Epithelial cell of esophagus (primary cell): ENCODE measurements around the gene PNLDC1.
"Not testable (repeated sequence)": the region's sequence is repeated elsewhere in the genome, so short reads cannot be mapped to it uniquely, and the experiment has no call there.

Source experiments
- DNase-seq: peaks from one replicate; pipeline ENCODE4 v3.0.0; 2010; ENCODE audit warnings: low read depth
- H3K4me3 ChIP-seq: 2 replicates; pipeline ENCODE4 v1.5.1; 2011; ENCODE audit warnings: mild to moderate bottlenecking, low read length, control low read depth
- TF ChIP-seq, protein P1 (sequence below): IDR thresholded peaks from 2 replicates; pipeline ENCODE4 v1.5.1; 2011; ENCODE audit warnings: low read depth, mild to moderate bottlenecking, low read length, control low read depth, inconsistent platforms; ENCODE audit not compliant: insufficient read depth; ENCODE audit errors: missing control alignments

The PNLDC1 gene

DNA sequence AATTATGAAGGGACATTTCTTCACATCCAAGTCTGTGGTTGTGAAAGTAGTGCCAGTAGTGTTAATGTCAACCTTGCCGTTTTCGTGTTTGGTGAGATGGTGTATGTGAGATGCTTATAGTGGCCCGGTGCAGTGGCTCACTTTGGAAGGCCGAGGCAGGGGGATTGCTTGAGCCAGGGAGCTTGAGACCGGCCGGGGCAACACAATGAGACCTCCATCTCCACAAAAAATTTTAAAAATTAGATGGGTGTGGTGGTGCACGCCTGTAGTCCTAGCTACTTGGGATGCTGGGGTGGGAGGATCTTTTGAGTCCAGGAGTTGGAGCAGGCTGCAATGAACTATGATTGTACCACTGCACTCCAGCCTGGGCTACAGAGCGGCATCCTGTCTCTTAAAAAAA, 37.4 kb downstream of the PNLDC1 start:
- no peak for DNase-seq
- TF ChIP-seq, protein P1, sequence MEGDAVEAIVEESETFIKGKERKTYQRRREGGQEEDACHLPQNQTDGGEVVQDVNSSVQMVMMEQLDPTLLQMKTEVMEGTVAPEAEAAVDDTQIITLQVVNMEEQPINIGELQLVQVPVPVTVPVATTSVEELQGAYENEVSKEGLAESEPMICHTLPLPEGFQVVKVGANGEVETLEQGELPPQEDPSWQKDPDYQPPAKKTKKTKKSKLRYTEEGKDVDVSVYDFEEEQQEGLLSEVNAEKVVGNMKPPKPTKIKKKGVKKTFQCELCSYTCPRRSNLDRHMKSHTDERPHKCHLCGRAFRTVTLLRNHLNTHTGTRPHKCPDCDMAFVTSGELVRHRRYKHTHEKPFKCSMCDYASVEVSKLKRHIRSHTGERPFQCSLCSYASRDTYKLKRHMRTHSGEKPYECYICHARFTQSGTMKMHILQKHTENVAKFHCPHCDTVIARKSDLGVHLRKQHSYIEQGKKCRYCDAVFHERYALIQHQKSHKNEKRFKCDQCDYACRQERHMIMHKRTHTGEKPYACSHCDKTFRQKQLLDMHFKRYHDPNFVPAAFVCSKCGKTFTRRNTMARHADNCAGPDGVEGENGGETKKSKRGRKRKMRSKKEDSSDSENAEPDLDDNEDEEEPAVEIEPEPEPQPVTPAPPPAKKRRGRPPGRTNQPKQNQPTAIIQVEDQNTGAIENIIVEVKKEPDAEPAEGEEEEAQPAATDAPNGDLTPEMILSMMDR: no peak
- H3K4me3 ChIP-seq: no peak overlapping the region

DNA sequence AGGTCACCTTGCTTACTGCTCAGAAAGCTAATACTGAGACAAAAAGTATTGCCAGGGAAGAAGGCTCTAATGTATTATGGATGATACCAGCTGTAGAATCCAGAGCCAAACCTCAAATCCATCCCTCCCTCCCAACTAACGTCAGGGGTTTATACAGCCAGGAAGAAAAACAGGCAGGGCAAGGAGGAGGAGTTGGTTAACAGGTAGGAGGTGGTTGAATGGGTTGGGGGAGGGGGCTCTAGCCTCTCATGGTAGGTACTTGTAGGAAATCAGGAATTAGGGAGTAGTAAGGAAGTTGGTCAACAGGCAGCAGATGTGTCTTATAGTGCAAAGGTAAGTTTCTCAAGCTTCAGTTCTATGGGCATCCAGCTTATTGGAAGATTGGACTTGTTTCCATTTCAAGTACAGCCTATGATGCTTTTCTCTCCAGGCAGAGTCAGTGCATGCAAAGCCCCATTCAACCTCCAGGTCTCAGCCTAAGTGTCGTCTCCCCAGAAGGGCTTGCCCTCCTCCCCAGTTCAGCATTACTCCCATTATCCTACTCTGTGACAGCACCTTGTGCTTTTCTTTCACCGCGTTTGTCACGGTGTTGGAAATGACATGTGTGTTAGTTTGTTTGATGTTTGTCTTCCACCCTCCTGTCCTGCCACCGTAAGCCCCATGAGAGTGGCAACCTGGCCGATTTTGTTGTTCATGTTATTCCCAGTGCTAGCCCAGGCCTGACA, 38.1 kb downstream of the PNLDC1 start:
- no peak overlapping the region for H3K4me3 ChIP-seq
- TF ChIP-seq, protein P1: no peak
- DNase-seq: no peak

DNA sequence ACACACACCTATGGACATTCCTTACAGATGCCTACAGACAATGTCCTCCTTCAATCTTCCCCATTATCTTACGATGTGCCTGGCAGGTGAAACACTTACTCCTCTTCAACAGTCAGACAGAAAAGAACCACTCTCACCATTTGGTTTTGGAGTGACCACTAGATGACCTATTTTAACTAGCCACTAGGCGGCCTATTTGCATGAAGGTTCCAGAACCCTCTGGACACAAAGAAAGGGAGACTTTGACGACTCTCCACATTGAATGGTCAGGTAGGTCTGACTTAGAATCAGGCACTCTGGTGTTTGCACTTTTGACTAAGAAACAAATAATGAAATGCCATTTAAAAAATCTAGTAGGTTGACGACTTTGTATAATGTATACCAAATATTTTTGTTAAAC, 42.0 kb downstream of the PNLDC1 start:
- H3K4me3 ChIP-seq: no peak overlapping the region
- DNase-seq: no peak
- TF ChIP-seq, protein P1: peak; percentile 21

DNA sequence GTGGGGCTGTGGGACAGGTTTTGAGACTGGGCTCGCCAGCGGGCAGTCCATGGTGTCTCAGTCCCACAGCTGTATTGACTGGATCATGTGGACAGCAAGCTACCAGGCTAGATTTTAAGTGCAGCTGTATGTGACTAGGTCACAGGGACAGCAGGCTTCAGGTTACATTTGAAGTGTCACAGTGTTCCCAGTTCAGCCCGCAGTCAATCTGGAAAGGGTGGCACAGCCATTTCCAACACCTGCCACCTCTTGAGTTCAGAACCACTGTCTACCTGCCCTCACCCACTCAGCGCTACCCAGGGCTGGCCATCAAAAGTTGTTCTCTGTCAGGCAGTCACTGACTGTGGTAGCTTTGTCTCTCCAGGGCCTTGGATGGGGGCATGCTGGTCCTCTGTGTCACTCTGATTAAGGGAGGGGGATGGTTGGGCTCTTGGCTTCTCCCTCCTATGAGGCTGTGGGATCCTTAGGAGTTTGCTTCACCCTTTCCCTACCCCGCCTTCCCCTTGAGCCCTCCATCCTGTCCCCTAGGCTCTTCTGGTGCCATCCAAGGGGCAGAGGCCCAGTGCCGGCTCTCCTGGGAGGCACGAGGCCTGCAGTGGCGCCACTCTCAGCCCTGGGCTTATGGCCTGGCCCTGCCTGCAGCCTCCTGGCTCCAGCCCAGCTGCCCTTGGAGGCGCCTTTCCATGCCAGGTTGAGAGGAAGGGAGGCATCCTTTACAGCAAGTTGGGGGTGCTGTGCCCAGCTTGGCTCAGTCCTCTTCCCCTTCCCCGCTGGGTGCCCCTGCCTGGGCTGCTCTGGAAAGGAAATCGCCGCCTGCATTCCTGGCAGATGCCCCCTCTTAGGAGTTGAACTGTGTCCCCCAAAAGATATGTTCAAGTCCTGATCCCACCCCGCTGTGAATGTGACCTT, 44.9 kb downstream of the PNLDC1 start:
- H3K4me3 ChIP-seq: no peak overlapping the region
- TF ChIP-seq, protein P1: no peak
- DNase-seq: no peak

DNA sequence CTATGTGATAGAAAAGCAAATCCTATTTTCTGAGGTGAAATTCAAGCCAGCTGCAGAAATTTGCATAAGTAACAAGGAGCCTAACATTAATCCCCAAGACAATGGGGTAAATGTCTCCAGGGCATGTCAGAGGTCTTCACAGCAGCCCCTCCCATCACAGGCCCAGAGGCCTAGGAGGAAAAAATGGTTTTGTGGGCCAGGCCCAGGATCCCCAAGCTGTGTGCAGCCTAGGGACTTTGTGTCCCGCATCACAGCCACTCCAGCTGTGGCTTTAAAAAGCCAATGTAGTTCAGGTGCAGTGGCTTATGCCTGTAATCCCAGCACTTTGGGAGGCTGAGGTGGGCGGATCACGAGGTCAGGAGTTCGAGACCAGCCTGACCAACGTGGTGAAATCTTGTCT, 48.5 kb downstream of the PNLDC1 start:
- DNase-seq: not testable (repeated sequence)

DNA sequence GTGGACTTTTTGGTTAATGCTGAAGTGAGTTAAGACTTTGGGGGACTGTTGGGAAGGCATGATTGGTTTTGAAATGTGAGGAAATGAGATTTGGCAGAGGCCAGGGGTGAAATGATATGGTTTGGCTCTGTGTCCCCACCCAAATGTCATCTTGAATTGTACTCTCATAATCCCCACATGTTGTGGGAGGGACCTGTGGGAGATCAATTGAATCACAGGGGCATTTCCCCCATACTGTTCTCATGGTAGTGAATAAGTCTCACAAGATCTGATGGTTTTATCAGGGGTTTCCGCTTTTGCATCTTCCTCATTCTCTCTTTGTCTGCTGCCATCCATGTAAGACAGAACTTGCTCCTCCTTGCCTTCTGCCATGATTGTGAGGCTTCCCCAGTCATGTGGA, 49.8 kb downstream of the PNLDC1 start:
- not testable (repeated sequence) for H3K4me3 ChIP-seq, DNase-seq

More for the DNA sequence above, 48.5 kb downstream of the PNLDC1 start:
- not testable (repeated sequence) for H3K4me3 ChIP-seq

DNA sequence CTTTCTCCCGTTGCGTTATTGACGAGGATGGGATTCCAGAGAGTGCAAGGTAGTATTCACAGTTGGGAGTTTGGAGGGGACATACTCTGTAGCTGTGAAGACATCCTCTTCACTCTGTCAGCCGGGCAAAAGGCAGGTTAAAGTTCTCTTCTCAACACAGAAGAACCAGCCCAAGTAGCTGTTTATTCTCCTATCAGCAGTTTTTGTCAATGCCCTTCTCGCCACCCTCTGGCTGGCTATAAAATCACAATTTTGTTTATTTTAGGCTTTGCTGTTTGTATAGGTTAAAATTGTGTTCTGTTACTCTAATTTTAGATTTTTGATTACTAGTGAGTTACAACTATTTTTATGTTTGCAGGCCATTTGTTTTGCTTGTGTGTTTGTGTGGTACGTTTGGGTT, 52.8 kb downstream of the PNLDC1 start:
- DNase-seq: peak; percentile 39
- H3K4me3 ChIP-seq: no peak overlapping the region
- TF ChIP-seq, protein P1: peak; percentile 53
